ENCODE data around the gene ORAI2. TPM values are rescaled to one million over a fixed set of nuclear protein-coding genes. Genes with fewer than 3 reads are reported as not detected.

The ORAI2 gene
- total and polyA plus RNA-seq, 2 of the 4 experiments (the other 2 are of a cell fraction): 52.0 to 58.3 TPM

DNA sequence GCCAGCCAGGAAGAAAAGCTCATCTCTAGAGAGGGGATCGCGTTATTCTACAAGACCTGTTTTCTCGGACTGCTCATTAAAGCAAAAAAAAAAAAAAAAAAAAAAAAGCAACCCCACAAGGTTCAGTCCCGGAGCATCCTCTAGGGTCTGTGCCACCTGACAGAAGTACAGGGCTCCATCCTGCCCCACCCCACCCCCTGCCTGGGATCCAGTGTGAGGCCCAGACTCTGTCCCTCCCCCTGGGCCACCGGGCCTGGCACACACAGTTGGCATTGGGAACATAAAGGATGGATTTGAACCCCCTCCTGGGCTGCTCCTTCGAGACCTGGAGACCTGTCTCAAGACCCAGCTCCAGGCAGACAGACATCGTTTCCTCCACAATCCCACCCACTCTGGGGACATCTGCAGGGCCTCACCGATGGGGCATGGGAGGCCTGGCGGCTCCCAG, 688 bp downstream of the ORAI2 start:
- ChIA-PET CTCF (no interaction called here), POLR2A (ENCODE audit: unreplicated experiment) (no interaction called here)

More for the DNA sequence above, 688 bp downstream of the ORAI2 start:
- Histone ChIP-seq H3K27me3 (ENCODE audit: control insufficient read depth, insufficient read depth, low read length) (no peaks in the 10 kb centered on the region), H2AFZ (replicated peaks; ENCODE audit: low read length, poor library complexity) (peak overlapping the region; percentile 96), H3K4me3 (ENCODE audit: insufficient read depth, low read depth, low read length) (peak overlapping the region; percentile 85), H3K36me3 (ENCODE audit: control insufficient read depth, insufficient read depth, low read length) (peaks cover 7% of the 10 kb centered on the region), H3K79me1 (ENCODE audit: low read depth in 1 of 2, low read length in 2 of 2) (peaks cover 6 to 36% of the 10 kb centered on the region in 2 experiments; a peak in 3 of 4 replicates), H4K91ac (ENCODE audit: insufficient read depth, low read depth, low read length) (peak overlapping the region; percentile 25), H3K9ac (ENCODE audit: low read depth, low read length) (peak overlapping the region; percentile 44), H3K14ac (replicated peaks; ENCODE audit: low read depth, low read length) (peak overlapping the region; percentile 47), H2AK9ac (replicated peaks; ENCODE audit: low read depth, low read length, poor library complexity) (peak overlapping the region; percentile 77), H3K56ac (ENCODE audit: extremely low read depth, insufficient read depth, low read length) (peak overlapping the region; percentile 54; the same call in 1 of the 2 replicates), H2AK5ac (ENCODE audit: low read depth, low read length) (peak overlapping the region; percentile 79), H3K4me2 (ENCODE audit: low read depth, low read length) (peak overlapping the region; percentile 50), H3K4ac (ENCODE audit: low read depth, low read length) (peak overlapping the region; percentile 77), H3K27ac (ENCODE audit: insufficient read depth, low read length) (peak overlapping the region; percentile 51), H4K20me1 (ENCODE audit: insufficient read depth, low read length) (no peaks in the 10 kb centered on the region), H3K18ac (ENCODE audit: low read depth, low read length) (no peak overlapping the region), H2BK5ac (ENCODE audit: low read depth, low read length, poor library complexity, severe bottlenecking) (no peak overlapping the region), H3K23ac (ENCODE audit: low read depth, low read length) (peak overlapping the region; percentile 39; the same call in 1 of the 2 replicates), H4K5ac (ENCODE audit: low read depth, low read length) (no peak overlapping the region), H2BK20ac (ENCODE audit: low read depth, low read length) (no peak overlapping the region), H2BK15ac (ENCODE audit: low read depth, low read length) (no peak overlapping the region), H4K8ac (ENCODE audit: low read depth in 2 of 2, low read length in 2 of 2) (peak overlapping the region; percentile 43 to 66; a peak in 2 of 4 replicates), H3K4me1 (ENCODE audit: control insufficient read depth, insufficient read depth, low read length) (peaks cover 4% of the 10 kb centered on the region; the same call in 1 of the 2 replicates), H2BK120ac (ENCODE audit: low read depth, low read length) (no peak overlapping the region; the same call in 1 of the 2 replicates), H3K9me1 (ENCODE audit: insufficient read depth, low read length) (peaks cover 6% of the 10 kb centered on the region), H3K9me3 (ENCODE audit: control insufficient read depth, insufficient read depth, low read length) (no peaks in the 10 kb centered on the region)
- in situ Hi-C loops (cut with MboI; ENCODE audit: low sequenced_read_pairs) (no loop called here), dilution Hi-C loops (cut with HindIII; ENCODE audit: low sequenced_read_pairs, unreplicated experiment) (no loop called here), intact Hi-C loops (cut with micrococcal nuclease) (no loop called here)
- ATAC-seq (ENCODE audit: low read depth) (no peak; the same call in 1 of the 2 replicates), DNase-seq (peak; percentile 44)
- WGBS, 2 experiments (ENCODE audit: extremely low coverage in 2 of 2, insufficient read length in 1 of 2): 68% methylated on average over 4 of the region's 9 CpGs; no CpG with 5 or more reads in 1 of the 2 experiments
- no TSS peak for BruUV-seq (replicated peaks)
- TF ChIP-seq RAD21 (IDR thresholded peaks at IDR 0.05; ENCODE audit: low read length): no peak
- no peak for TF ChIP-seq RCOR1 (IDR thresholded peaks at IDR 0.05; ENCODE audit: insufficient replicate concordance, low read length)
- TF ChIP-seq ELK1 (IDR thresholded peaks at IDR 0.05; ENCODE audit: borderline replicate concordance, low read depth, low read length): no peak
- no peak for TF ChIP-seq FOS (IDR thresholded peaks at IDR 0.05; ENCODE audit: low read depth, low read length)
- no peak for TF ChIP-seq CHD1 (IDR thresholded peaks at IDR 0.05; ENCODE audit: low read depth, low read length)
- TF ChIP-seq, protein P1, sequence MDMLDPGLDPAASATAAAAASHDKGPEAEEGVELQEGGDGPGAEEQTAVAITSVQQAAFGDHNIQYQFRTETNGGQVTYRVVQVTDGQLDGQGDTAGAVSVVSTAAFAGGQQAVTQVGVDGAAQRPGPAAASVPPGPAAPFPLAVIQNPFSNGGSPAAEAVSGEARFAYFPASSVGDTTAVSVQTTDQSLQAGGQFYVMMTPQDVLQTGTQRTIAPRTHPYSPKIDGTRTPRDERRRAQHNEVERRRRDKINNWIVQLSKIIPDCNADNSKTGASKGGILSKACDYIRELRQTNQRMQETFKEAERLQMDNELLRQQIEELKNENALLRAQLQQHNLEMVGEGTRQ (IDR thresholded peaks at IDR 0.05; ENCODE audit: low read depth, low read length): no peak
- TF ChIP-seq POLR2A (IDR thresholded peaks at IDR 0.05; ENCODE audit: low read depth, low read length): no peak

Measured in IMR-90 (cell line).